Thyroid gland (tissue), 4 donors: ENCODE results near the gene TPRG1. TPM values are rescaled to one million over a fixed set of nuclear protein-coding genes. Genes with fewer than 3 reads are reported as not detected.

ENCODE experiments used
- DNase-seq, 2 donors: peaks; one replicate each; pipeline ENCODE4 v3.0.0-alpha.2; 2019
- H3K27ac ChIP-seq, 3 donors: fragments of 200-600 bp; sonication (generic); 1 replicate in 2 of 3; 2 replicates in 1 of 3; pipeline ENCODE4 v1.5.1; 2016 to 2019; ENCODE audit warnings: mild to moderate bottlenecking in 1 of 3, moderate library complexity in 1 of 3
- H3K27me3 ChIP-seq: fragments of 200-600 bp; sonication (generic); one replicate; pipeline ENCODE4 v1.5.1; 2019
- H3K36me3 ChIP-seq, 2 donors: fragments of 200-600 bp; sonication (generic); one replicate each; pipeline ENCODE4 v1.5.1; 2016 to 2019
- H3K4me1 ChIP-seq, 2 donors: fragments of 200-600 bp; sonication (generic); one replicate each; pipeline ENCODE4 v1.5.1; 2017 to 2019
- H3K4me3 ChIP-seq, 3 donors: fragments of 200-600 bp; sonication (generic); replicated peaks in 1 of 3; 1 replicate in 2 of 3; 2 replicates in 1 of 3; pipeline ENCODE4 v1.5.1; 2016; ENCODE audit warnings: mild to moderate bottlenecking in 1 of 3
- H3K9me3 ChIP-seq: fragments of 200-600 bp; sonication (generic); one replicate; pipeline ENCODE4 v1.5.1; 2017
- CTCF ChIP-seq, 6 experiments: fragments of 200-600 bp in 3 of 6; fragments of 450-650 bp in 3 of 6; sonication (generic) in 3 of 6; IDR thresholded peaks; one replicate each; pipeline ENCODE4 v1.5.1; 2016 to 2019; ENCODE audit warnings: antibody characterized with exemption in 6 of 6, mild to moderate bottlenecking in 2 of 6, inconsistent platforms in 1 of 6, moderate library complexity in 1 of 6
- POLR2A ChIP-seq, 2 donors: fragments of 450-650 bp; IDR thresholded peaks; one replicate each; pipeline ENCODE4 v1.6.1; 2017; ENCODE audit warnings: antibody characterized with exemption in 2 of 2, mild to moderate bottlenecking in 2 of 2, moderate library complexity in 1 of 2
- WGBS, 2 donors: methylation state at CpG; one replicate each; pipeline ENCODE4 v1.1.5; 2017; 5-methylcytosine and 5-hydroxymethylcytosine counted together
- intact Hi-C: fragments of 100-400 bp; cut with DNase I; formaldehyde crosslinking; loops from one replicate; pipeline ENCODE4 v1.15.1; 2023
- total RNA-seq, 4 donors: library from RNA; depleted of rRNA; stranded (reverse); fragments of >200 nt; gene quantifications; one replicate each; pipeline ENCODE4 v1.2.3, GENCODE V29; 2016

TPRG1 gene
- total RNA-seq, 4 donors from 2014 or later = 2.0 to 10.5 (median 5.7) TPM

GRCh38 chr3:189132231-189132671, 39.5 kb upstream of the TPRG1 start:
- WGBS, 2 donors = 73 to 78% methylated on average over 9 of the region's 9 CpGs
- DNase-seq = peak; percentile 12 to 13
- H3K4me1 ChIP-seq = peaks cover 0 to 13% of the 10 kb centered on the region in 2 donors
- intact Hi-C loops = no loop called here
- no peak overlapping the region for H3K4me3 ChIP-seq
- no peaks in the 10 kb centered on the region for H3K36me3 ChIP-seq
- no peaks in the 10 kb centered on the region for H3K9me3 ChIP-seq
- H3K27ac ChIP-seq = no peak overlapping the region
- no peaks in the 10 kb centered on the region for H3K27me3 ChIP-seq
- TF ChIP-seq POLR2A (IDR thresholded peaks at IDR 0.05) = no peak
- TF ChIP-seq CTCF (IDR thresholded peaks at IDR 0.05) = no peak

DNA sequence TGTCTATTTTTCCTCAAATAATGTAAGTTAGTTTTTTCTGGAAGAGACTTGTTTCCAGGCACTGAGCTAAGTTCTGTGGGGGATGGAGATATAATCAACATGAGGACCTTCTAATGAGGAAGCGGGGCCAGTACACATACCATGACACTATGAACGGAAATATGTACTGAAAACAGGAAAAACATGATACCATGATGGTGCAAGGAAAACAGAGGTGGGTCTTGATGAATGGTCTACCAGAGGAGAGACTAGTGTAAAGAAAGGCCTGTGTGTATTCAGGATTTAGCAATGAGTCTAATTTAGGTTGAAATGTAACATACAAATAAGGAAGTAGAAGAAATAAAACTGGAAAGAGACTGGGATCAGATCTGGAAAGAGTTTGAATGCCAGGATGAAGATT, 38.9 kb upstream of the TPRG1 start:
- no peak overlapping the region for H3K4me3 ChIP-seq
- no peaks in the 10 kb centered on the region for H3K27me3 ChIP-seq
- H3K36me3 ChIP-seq = no peaks in the 10 kb centered on the region
- TF ChIP-seq CTCF (IDR thresholded peaks at IDR 0.05) = no peak
- TF ChIP-seq POLR2A (IDR thresholded peaks at IDR 0.05) = no peak
- 91 to 92% methylated on average over 2 of the region's 2 CpGs for WGBS, 2 donors
- intact Hi-C loops = no loop called here
- H3K4me1 ChIP-seq = peaks cover 0 to 18% of the 10 kb centered on the region in 2 donors
- DNase-seq = no peak
- no peak overlapping the region for H3K27ac ChIP-seq
- H3K9me3 ChIP-seq = no peaks in the 10 kb centered on the region

DNA sequence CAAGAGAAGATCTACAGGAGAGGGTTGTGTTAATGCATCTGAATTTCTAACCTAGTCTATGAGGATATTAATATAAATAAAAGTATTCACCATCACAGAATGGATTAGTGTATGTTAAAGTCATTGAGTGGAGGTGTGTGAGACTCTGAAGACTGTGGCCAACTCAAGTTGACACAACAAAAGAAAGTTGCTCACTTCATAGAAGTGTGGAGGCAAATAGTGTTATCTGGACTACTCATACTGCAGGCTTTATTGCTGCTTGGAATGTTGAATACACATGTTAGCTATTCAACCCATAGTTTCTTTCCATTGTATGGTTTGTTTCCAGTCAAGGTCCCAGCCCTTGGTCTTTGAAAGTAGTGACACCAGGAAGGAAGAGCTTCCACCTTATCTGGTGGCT, 38.0 kb upstream of the TPRG1 start:
- Histone ChIP-seq H3K9me3 (no peaks in the 10 kb centered on the region), H3K4me1 (peaks cover 0 to 18% of the 10 kb centered on the region in 2 donors), H3K4me3 (no peak overlapping the region), H3K27me3 (no peaks in the 10 kb centered on the region), H3K36me3 (no peaks in the 10 kb centered on the region), H3K27ac (no peak overlapping the region)
- TF ChIP-seq CTCF (IDR thresholded peaks at IDR 0.05) (no peak), POLR2A (IDR thresholded peaks at IDR 0.05) (no peak)
- DNase-seq = no peak
- intact Hi-C loops = no loop called here

DNA sequence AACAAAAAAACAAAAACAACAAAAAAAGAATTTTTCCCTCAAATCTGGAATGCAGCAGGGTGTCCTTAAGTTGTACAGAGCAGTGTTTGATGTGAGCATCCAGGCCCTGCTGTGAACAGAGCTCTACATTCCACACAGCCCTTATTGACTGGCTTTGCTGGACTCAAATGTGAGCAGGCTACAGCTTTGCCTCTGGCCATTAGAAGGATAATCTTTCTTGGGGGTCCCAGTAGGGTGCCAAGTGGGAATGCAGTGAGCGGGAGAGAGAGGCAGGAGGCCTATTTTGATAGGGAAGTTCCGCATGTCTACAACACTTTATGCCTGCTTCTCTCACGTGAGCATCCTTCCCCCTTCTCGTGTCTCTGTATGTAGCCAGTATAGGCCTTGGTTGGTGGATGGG, 34.4 kb upstream of the TPRG1 start:
- no peaks in the 10 kb centered on the region for H3K27me3 ChIP-seq
- WGBS, 2 donors = 96% methylated on average over 4 of the region's 4 CpGs
- DNase-seq = no peak
- no peaks in the 10 kb centered on the region for H3K36me3 ChIP-seq
- TF ChIP-seq POLR2A (IDR thresholded peaks at IDR 0.05) (no peak), CTCF (IDR thresholded peaks at IDR 0.05) (no peak)
- H3K27ac ChIP-seq = no peak overlapping the region
- H3K4me3 ChIP-seq = no peak overlapping the region
- H3K9me3 ChIP-seq = no peaks in the 10 kb centered on the region
- intact Hi-C loops = no loop called here
- peaks cover 0 to 10% of the 10 kb centered on the region in 2 donors for H3K4me1 ChIP-seq

GRCh38 chr3:189138901-189139610, 32.7 kb upstream of the TPRG1 start:
- H3K27ac ChIP-seq = no peak overlapping the region
- no peaks in the 10 kb centered on the region for H3K36me3 ChIP-seq
- DNase-seq = no peak
- TF ChIP-seq CTCF (IDR thresholded peaks at IDR 0.05) (no peak), POLR2A (IDR thresholded peaks at IDR 0.05) (no peak)
- 83 to 85% methylated on average over 9 of the region's 9 CpGs for WGBS, 2 donors
- peaks cover 0 to 5% of the 10 kb centered on the region in 2 donors for H3K4me1 ChIP-seq
- H3K4me3 ChIP-seq = no peak overlapping the region
- H3K27me3 ChIP-seq = no peaks in the 10 kb centered on the region
- intact Hi-C loops = no loop called here
- no peaks in the 10 kb centered on the region for H3K9me3 ChIP-seq
